Liver (tissue), 2 donors: ENCODE measurements around the gene SEMA6B.
"Not testable (repeated sequence)": the region's sequence is repeated elsewhere in the genome, so short reads cannot be mapped to it uniquely, and the experiment has no call there.

Experiments
- MAX ChIP-seq: IDR thresholded peaks from 2 replicates; pipeline ENCODE4 v1.6.1; 2016; ENCODE audit warnings: antibody characterized with exemption
- YY1 ChIP-seq: IDR thresholded peaks from 2 replicates; pipeline ENCODE4 v1.6.1; 2016; ENCODE audit warnings: antibody characterized with exemption, mild to moderate bottlenecking
- TF ChIP-seq, protein P1 (sequence below): fragments of 150-350 bp; IDR thresholded peaks from 2 replicates; pipeline ENCODE4 v1.5.1; 2017; ENCODE audit warnings: improper control_type of control experiment, low read depth, low read length; ENCODE audit not compliant: missing input control
- donor health status: healthy.

DNA sequence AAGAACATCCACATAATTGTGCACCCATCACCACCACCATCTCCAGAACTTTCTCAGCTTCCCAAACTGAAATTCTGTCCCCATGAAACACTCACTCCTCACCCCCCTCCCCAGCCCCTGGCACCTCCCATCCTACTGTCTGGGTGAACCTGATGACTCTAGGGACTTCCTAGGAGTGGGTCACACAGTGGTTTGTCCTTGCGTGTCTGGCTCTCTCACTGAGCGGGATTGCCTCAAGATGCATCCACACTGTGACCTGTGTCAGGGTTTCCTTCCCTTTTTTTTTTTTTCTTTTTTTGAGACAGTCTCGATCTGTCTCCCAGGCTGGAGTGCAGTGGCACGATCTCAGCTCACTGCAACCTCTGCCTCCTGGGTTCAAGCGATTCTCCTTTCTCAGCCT, 4.1 kb upstream of the SEMA6B start:
- not testable (repeated sequence) for TF ChIP-seq YY1, MAX
- TF ChIP-seq, protein P1, sequence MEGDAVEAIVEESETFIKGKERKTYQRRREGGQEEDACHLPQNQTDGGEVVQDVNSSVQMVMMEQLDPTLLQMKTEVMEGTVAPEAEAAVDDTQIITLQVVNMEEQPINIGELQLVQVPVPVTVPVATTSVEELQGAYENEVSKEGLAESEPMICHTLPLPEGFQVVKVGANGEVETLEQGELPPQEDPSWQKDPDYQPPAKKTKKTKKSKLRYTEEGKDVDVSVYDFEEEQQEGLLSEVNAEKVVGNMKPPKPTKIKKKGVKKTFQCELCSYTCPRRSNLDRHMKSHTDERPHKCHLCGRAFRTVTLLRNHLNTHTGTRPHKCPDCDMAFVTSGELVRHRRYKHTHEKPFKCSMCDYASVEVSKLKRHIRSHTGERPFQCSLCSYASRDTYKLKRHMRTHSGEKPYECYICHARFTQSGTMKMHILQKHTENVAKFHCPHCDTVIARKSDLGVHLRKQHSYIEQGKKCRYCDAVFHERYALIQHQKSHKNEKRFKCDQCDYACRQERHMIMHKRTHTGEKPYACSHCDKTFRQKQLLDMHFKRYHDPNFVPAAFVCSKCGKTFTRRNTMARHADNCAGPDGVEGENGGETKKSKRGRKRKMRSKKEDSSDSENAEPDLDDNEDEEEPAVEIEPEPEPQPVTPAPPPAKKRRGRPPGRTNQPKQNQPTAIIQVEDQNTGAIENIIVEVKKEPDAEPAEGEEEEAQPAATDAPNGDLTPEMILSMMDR = not testable (repeated sequence)
